ENCODE measurements around the gene SRP14. TPM values are rescaled to one million over a fixed set of nuclear protein-coding genes. Genes with fewer than 3 reads are reported as not detected.

The SRP14 gene
- total RNA-seq, 2 experiments from 2014 or later = 120 to 126 TPM

GRCh38 chr15:40072216-40072990 is 33.4 kb upstream of the SRP14 start:
- CTCF ChIA-PET = interaction anchor here (1.3 kb wide), 1 partner anchor 32 kb away, joined by 4 read pairs; no protein-coding TSS in a partner anchor
- intact Hi-C loops (cut with DNase I, micrococcal nuclease) = no loop called here
- H3K4me1 ChIP-seq (ENCODE audit: insufficient read depth, low read length) = peaks cover 5% of the 10 kb centered on the region
- Mint-ChIP-seq H3K4me3 (no peak overlapping the region), H3K27ac (no peak overlapping the region), H3K9me3 (no peaks in the 10 kb centered on the region), H3K36me3 (ENCODE audit: low read depth) (no peaks in the 10 kb centered on the region), H3K27me3 (no peaks in the 10 kb centered on the region), H3K4me1 (ENCODE audit: low read depth) (peaks cover 8% of the 10 kb centered on the region)
- DNase-seq = no peak
- no peak overlapping the region for H3K27ac ChIP-seq (ENCODE audit: low read depth in 1 of 2, low read length in 2 of 2)
- H3K4me3 ChIP-seq (ENCODE audit: low read length) = no peak overlapping the region
- POLR2A ChIA-PET = no interaction called here
- TF ChIP-seq CTCF (IDR thresholded peaks at IDR 0.05) = no peak
- peaks cover 0 to 3% of the 10 kb centered on the region in 2 experiments for H3K27me3 ChIP-seq (ENCODE audit: control insufficient read depth in 1 of 2, insufficient read depth in 2 of 2, low read length in 2 of 2)
- H3K9me3 ChIP-seq (ENCODE audit: control insufficient read depth in 1 of 2, insufficient read depth in 1 of 2, low read length in 2 of 2) = no peaks in the 10 kb centered on the region
- no peak for ATAC-seq (ENCODE audit: poor library complexity)
- H3K36me3 ChIP-seq (ENCODE audit: insufficient read depth, low read length) = no peaks in the 10 kb centered on the region

GRCh38 chr15:40070608-40071218 is 31.7 kb upstream of the SRP14 start:
- no peaks in the 10 kb centered on the region for H3K36me3 Mint-ChIP-seq (ENCODE audit: low read depth)
- POLR2A ChIA-PET = interaction anchor here (1.5 kb wide), 1 partner anchor 28 kb away, joined by 3 read pairs; no protein-coding TSS in a partner anchor

GRCh38 chr15:40070166-40070557 is 31.2 kb upstream of the SRP14 start:
- H3K4me3 Mint-ChIP-seq = no peak overlapping the region
- no peak overlapping the region for H3K27ac ChIP-seq (ENCODE audit: low read depth in 1 of 2, low read length in 2 of 2)

More at GRCh38 chr15:40070608-40071218, 31.7 kb upstream of the SRP14 start:
- TF ChIP-seq CTCF (IDR thresholded peaks at IDR 0.05) = no peak
- CTCF ChIA-PET = interaction anchor here (1.3 kb wide), 1 partner anchor 34 kb away, joined by 3 read pairs; no protein-coding TSS in a partner anchor
- DNase-seq (no peak), ATAC-seq (ENCODE audit: poor library complexity) (no peak)
- H3K4me3 Mint-ChIP-seq = no peak overlapping the region
- Histone ChIP-seq H3K9me3 (ENCODE audit: control insufficient read depth in 1 of 2, insufficient read depth in 1 of 2, low read length in 2 of 2) (no peaks in the 10 kb centered on the region), H3K36me3 (ENCODE audit: insufficient read depth, low read length) (no peaks in the 10 kb centered on the region), H3K4me1 (ENCODE audit: insufficient read depth, low read length) (peaks cover 5% of the 10 kb centered on the region), H3K27ac (ENCODE audit: low read depth in 1 of 2, low read length in 2 of 2) (no peak overlapping the region), H3K27me3 (ENCODE audit: control insufficient read depth in 1 of 2, insufficient read depth in 2 of 2, low read length in 2 of 2) (peaks cover 0 to 3% of the 10 kb centered on the region in 2 experiments), H3K4me3 (ENCODE audit: low read length) (no peak overlapping the region)
- intact Hi-C loops (cut with DNase I, micrococcal nuclease) = no loop called here
- H3K9me3 Mint-ChIP-seq = no peaks in the 10 kb centered on the region
- no peak overlapping the region for H3K27ac Mint-ChIP-seq
- H3K4me1 Mint-ChIP-seq (ENCODE audit: low read depth) = peaks cover 8% of the 10 kb centered on the region
- H3K27me3 Mint-ChIP-seq = no peaks in the 10 kb centered on the region

More at GRCh38 chr15:40070166-40070557, 31.2 kb upstream of the SRP14 start:
- Mint-ChIP-seq H3K27ac (no peak overlapping the region), H3K36me3 (ENCODE audit: low read depth) (no peaks in the 10 kb centered on the region), H3K27me3 (no peaks in the 10 kb centered on the region), H3K4me1 (ENCODE audit: low read depth) (peaks cover 8% of the 10 kb centered on the region), H3K9me3 (no peaks in the 10 kb centered on the region)
- DNase-seq (no peak), ATAC-seq (ENCODE audit: poor library complexity) (no peak)
- Histone ChIP-seq H3K4me1 (ENCODE audit: insufficient read depth, low read length) (peaks cover 5% of the 10 kb centered on the region), H3K36me3 (ENCODE audit: insufficient read depth, low read length) (no peaks in the 10 kb centered on the region), H3K9me3 (ENCODE audit: control insufficient read depth in 1 of 2, insufficient read depth in 1 of 2, low read length in 2 of 2) (no peaks in the 10 kb centered on the region), H3K27me3 (ENCODE audit: control insufficient read depth in 1 of 2, insufficient read depth in 2 of 2, low read length in 2 of 2) (peaks cover 0 to 3% of the 10 kb centered on the region in 2 experiments), H3K4me3 (ENCODE audit: low read length) (no peak overlapping the region)
- intact Hi-C loops (cut with DNase I, micrococcal nuclease) = no loop called here
- TF ChIP-seq CTCF (IDR thresholded peaks at IDR 0.05) = no peak
- ChIA-PET CTCF (interaction anchor here (1.3 kb wide), 1 partner anchor 35 kb away, joined by 3 read pairs; no protein-coding TSS in a partner anchor), POLR2A (interaction anchor here (1.5 kb wide), 1 partner anchor 29 kb away, joined by 3 read pairs; no protein-coding TSS in a partner anchor)

Measured in CD4-positive, alpha-beta T cell (primary cell).